ENCODE data around the gene TMEM108. TPM values are rescaled to one million over a fixed set of nuclear protein-coding genes. Genes with fewer than 3 reads are reported as not detected.

The TMEM108 gene
- total RNA-seq, 1 experiment from 2014 or later = not detected

GRCh38 chr3:133277813-133278212 is 239.6 kb downstream of the TMEM108 start:
- H3K4me3 ChIP-seq = no peak overlapping the region
- H3K27me3 ChIP-seq (replicated peaks) = no peaks in the 10 kb centered on the region; the same call in 1 of the 2 replicates
- DNase-seq (ENCODE audit: low read depth in 1 of 2, low spot score in 2 of 2) = no peak
- no peak overlapping the region for H3K27ac ChIP-seq
- no peaks in the 10 kb centered on the region for H3K4me1 ChIP-seq (replicated peaks)
- H3K36me3 ChIP-seq = no peaks in the 10 kb centered on the region
- no peaks in the 10 kb centered on the region for H3K9me3 ChIP-seq (replicated peaks)

GRCh38 chr3:133278260-133279043 is 240.3 kb downstream of the TMEM108 start:
- no peak for DNase-seq (ENCODE audit: low read depth in 1 of 2, low spot score in 2 of 2)
- Histone ChIP-seq H3K9me3 (replicated peaks) (no peaks in the 10 kb centered on the region), H3K27me3 (replicated peaks) (no peaks in the 10 kb centered on the region; the same call in 1 of the 2 replicates), H3K27ac (no peak overlapping the region), H3K36me3 (no peaks in the 10 kb centered on the region), H3K4me1 (replicated peaks) (no peaks in the 10 kb centered on the region), H3K4me3 (no peak overlapping the region)

- H3K9me3 ChIP-seq (replicated peaks) = no peaks in the 10 kb centered on the region
- no peaks in the 10 kb centered on the region; the same call in 1 of the 2 replicates for H3K27me3 ChIP-seq (replicated peaks)
- no peaks in the 10 kb centered on the region for H3K36me3 ChIP-seq
- no peak overlapping the region for H3K4me3 ChIP-seq
- H3K27ac ChIP-seq = no peak overlapping the region
- DNase-seq (ENCODE audit: low read depth in 1 of 2, low spot score in 2 of 2) = no peak
- no peaks in the 10 kb centered on the region for H3K4me1 ChIP-seq (replicated peaks)
These were observed 242.4 kb downstream of the TMEM108 start for GRCh38 chr3:133280586-133280985.

GRCh38 chr3:133282236-133282635 is 244.0 kb downstream of the TMEM108 start:
- Histone ChIP-seq H3K4me3 (no peak overlapping the region), H3K9me3 (replicated peaks) (no peaks in the 10 kb centered on the region), H3K4me1 (replicated peaks) (no peaks in the 10 kb centered on the region), H3K27me3 (replicated peaks) (no peaks in the 10 kb centered on the region), H3K36me3 (no peaks in the 10 kb centered on the region), H3K27ac (no peak overlapping the region)
- no peak for DNase-seq (ENCODE audit: low read depth in 1 of 2, low spot score in 2 of 2)

GRCh38 chr3:133283958-133284807 is 246.0 kb downstream of the TMEM108 start:
- Histone ChIP-seq H3K36me3 (no peaks in the 10 kb centered on the region), H3K4me1 (replicated peaks) (no peaks in the 10 kb centered on the region), H3K27ac (no peak overlapping the region), H3K9me3 (replicated peaks) (no peaks in the 10 kb centered on the region), H3K27me3 (replicated peaks) (no peaks in the 10 kb centered on the region), H3K4me3 (no peak overlapping the region)
- no peak for DNase-seq (ENCODE audit: low read depth in 1 of 2, low spot score in 2 of 2)

GRCh38 chr3:133289322-133289721 is 251.1 kb downstream of the TMEM108 start:
- Histone ChIP-seq H3K27ac (no peak overlapping the region), H3K4me1 (replicated peaks) (peaks cover 27% of the 10 kb centered on the region), H3K9me3 (replicated peaks) (no peaks in the 10 kb centered on the region), H3K36me3 (no peaks in the 10 kb centered on the region), H3K27me3 (replicated peaks) (no peaks in the 10 kb centered on the region), H3K4me3 (no peak overlapping the region)
- DNase-seq (ENCODE audit: low read depth in 1 of 2, low spot score in 2 of 2) = no peak

- Histone ChIP-seq H3K4me1 (replicated peaks) (peaks cover 46% of the 10 kb centered on the region), H3K36me3 (no peaks in the 10 kb centered on the region), H3K27me3 (replicated peaks) (no peaks in the 10 kb centered on the region), H3K27ac (no peak overlapping the region), H3K9me3 (replicated peaks) (no peaks in the 10 kb centered on the region), H3K4me3 (no peak overlapping the region)
- DNase-seq (ENCODE audit: low read depth in 1 of 2, low spot score in 2 of 2) = peak; percentile 37 to 62
These were observed 254.1 kb downstream of the TMEM108 start for GRCh38 chr3:133292296-133292695.

- H3K36me3 ChIP-seq = no peaks in the 10 kb centered on the region
- H3K27me3 ChIP-seq (replicated peaks) = no peaks in the 10 kb centered on the region
- no peaks in the 10 kb centered on the region for H3K9me3 ChIP-seq (replicated peaks)
- no peak for DNase-seq (ENCODE audit: low read depth in 1 of 2, low spot score in 2 of 2)
- H3K4me3 ChIP-seq = no peak overlapping the region
- H3K4me1 ChIP-seq (replicated peaks) = peaks cover 46% of the 10 kb centered on the region
- H3K27ac ChIP-seq = no peak overlapping the region
These were observed 255.4 kb downstream of the TMEM108 start for GRCh38 chr3:133293397-133294110.

GRCh38 chr3:133294253-133294652 is 256.1 kb downstream of the TMEM108 start:
- Histone ChIP-seq H3K9me3 (replicated peaks) (no peaks in the 10 kb centered on the region), H3K27me3 (replicated peaks) (no peaks in the 10 kb centered on the region), H3K4me3 (no peak overlapping the region), H3K36me3 (no peaks in the 10 kb centered on the region), H3K27ac (no peak overlapping the region), H3K4me1 (replicated peaks) (peaks cover 46% of the 10 kb centered on the region)
- DNase-seq (ENCODE audit: low read depth in 1 of 2, low spot score in 2 of 2) = no peak

- H3K4me1 ChIP-seq (replicated peaks) = peaks cover 47% of the 10 kb centered on the region
- H3K4me3 ChIP-seq = no peak overlapping the region
- no peaks in the 10 kb centered on the region for H3K9me3 ChIP-seq (replicated peaks)
- H3K36me3 ChIP-seq = no peaks in the 10 kb centered on the region
- H3K27me3 ChIP-seq (replicated peaks) = no peaks in the 10 kb centered on the region
- H3K27ac ChIP-seq = no peak overlapping the region
- DNase-seq (ENCODE audit: low read depth in 1 of 2, low spot score in 2 of 2) = peak in 1 of 2 experiments; percentile 9
These were observed 257.2 kb downstream of the TMEM108 start for GRCh38 chr3:133295199-133295901.

- Histone ChIP-seq H3K27me3 (replicated peaks) (no peaks in the 10 kb centered on the region), H3K9me3 (replicated peaks) (no peaks in the 10 kb centered on the region), H3K4me3 (no peak overlapping the region), H3K4me1 (replicated peaks) (peaks cover 55% of the 10 kb centered on the region), H3K36me3 (no peaks in the 10 kb centered on the region), H3K27ac (no peak overlapping the region)
- no peak for DNase-seq (ENCODE audit: low read depth in 1 of 2, low spot score in 2 of 2)
These were observed 258.0 kb downstream of the TMEM108 start for GRCh38 chr3:133295944-133296917.

GRCh38 chr3:133296981-133297380 is 258.8 kb downstream of the TMEM108 start:
- Histone ChIP-seq H3K27me3 (replicated peaks) (no peaks in the 10 kb centered on the region), H3K36me3 (no peaks in the 10 kb centered on the region), H3K27ac (no peak overlapping the region), H3K4me1 (replicated peaks) (peaks cover 58% of the 10 kb centered on the region), H3K4me3 (no peak overlapping the region), H3K9me3 (replicated peaks) (no peaks in the 10 kb centered on the region)
- no peak for DNase-seq (ENCODE audit: low read depth in 1 of 2, low spot score in 2 of 2)
